Thyroid gland (tissue), 4 donors: ENCODE results near the gene CFAP126.
"Not testable (repeated sequence)": the region's sequence is repeated elsewhere in the genome, so short reads cannot be mapped to it uniquely, and the experiment has no call there.

ENCODE experiments used
- CTCF ChIP-seq, 6 experiments: fragments of 200-600 bp in 3 of 6; fragments of 450-650 bp in 3 of 6; sonication (generic) in 3 of 6; IDR thresholded peaks; one replicate each; pipeline ENCODE4 v1.5.1; 2016 to 2019; ENCODE audit warnings: antibody characterized with exemption in 6 of 6, mild to moderate bottlenecking in 2 of 6, inconsistent platforms in 1 of 6, moderate library complexity in 1 of 6
- POLR2A ChIP-seq, 2 donors: fragments of 450-650 bp; IDR thresholded peaks; one replicate each; pipeline ENCODE4 v1.6.1; 2017; ENCODE audit warnings: antibody characterized with exemption in 2 of 2, mild to moderate bottlenecking in 2 of 2, moderate library complexity in 1 of 2

GRCh38 chr1:161410636-161410970 is 42.9 kb upstream of the CFAP126 start:
- TF ChIP-seq POLR2A, CTCF (IDR thresholded peaks at IDR 0.05): not testable (repeated sequence)
